A673 (cell line): ENCODE data around the gene MROH2A.

Experiments
- EZH2 ChIP-seq: fragments of 200-600 bp; sonication (generic); IDR thresholded peaks from 2 replicates; pipeline ENCODE4 v1.6.1; 2017; ENCODE audit warnings: borderline replicate concordance, low read depth, mild to moderate bottlenecking, mixed read lengths, antibody characterized with exemption, low read length; ENCODE audit not compliant: poor library complexity, severe bottlenecking
- TF ChIP-seq, protein P1 (sequence below): fragments of 300-800, 200-600 bp; sonication (generic); conservative IDR thresholded peaks from 2 replicates; pipeline ENCODE4 v1.5.1; 2017; ENCODE audit warnings: low read depth, mild to moderate bottlenecking, antibody characterized with exemption, low read length, moderate library complexity, mixed read lengths

DNA sequence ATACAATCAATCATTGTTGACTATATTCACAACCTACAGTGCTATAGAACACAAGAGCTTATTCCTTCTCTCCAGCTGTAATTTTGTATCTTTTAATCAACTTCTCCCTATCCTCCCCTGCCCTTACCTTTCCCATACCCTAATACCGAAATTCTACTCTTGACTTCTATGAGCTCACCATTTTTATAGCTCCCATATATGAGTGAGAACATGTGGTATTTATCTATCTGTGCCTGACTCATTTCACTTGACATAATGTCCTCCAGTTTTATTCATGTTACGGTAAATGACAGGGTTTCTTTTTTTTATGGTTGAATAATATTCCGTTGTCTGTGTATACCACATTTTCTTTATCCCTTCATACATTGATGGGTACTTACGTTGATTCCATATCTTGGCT lies 2.6 kb downstream of the MROH2A start:
- TF ChIP-seq, protein P1, sequence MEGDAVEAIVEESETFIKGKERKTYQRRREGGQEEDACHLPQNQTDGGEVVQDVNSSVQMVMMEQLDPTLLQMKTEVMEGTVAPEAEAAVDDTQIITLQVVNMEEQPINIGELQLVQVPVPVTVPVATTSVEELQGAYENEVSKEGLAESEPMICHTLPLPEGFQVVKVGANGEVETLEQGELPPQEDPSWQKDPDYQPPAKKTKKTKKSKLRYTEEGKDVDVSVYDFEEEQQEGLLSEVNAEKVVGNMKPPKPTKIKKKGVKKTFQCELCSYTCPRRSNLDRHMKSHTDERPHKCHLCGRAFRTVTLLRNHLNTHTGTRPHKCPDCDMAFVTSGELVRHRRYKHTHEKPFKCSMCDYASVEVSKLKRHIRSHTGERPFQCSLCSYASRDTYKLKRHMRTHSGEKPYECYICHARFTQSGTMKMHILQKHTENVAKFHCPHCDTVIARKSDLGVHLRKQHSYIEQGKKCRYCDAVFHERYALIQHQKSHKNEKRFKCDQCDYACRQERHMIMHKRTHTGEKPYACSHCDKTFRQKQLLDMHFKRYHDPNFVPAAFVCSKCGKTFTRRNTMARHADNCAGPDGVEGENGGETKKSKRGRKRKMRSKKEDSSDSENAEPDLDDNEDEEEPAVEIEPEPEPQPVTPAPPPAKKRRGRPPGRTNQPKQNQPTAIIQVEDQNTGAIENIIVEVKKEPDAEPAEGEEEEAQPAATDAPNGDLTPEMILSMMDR, result no peak
- no peak for TF ChIP-seq EZH2
